Nephron progenitor cell (in vitro differentiated cells): ENCODE results near the gene NFASC.

ENCODE experiments used
- DNase-seq: peaks from one replicate; pipeline ENCODE4 v3.0.0; 2021
- H3K27ac Mint-ChIP-seq: 2 replicates; pipeline ENCODE4 v1.8.0; 2021; ENCODE audit warnings: mild to moderate bottlenecking, moderate library complexity, mixed read lengths
- H3K27me3 Mint-ChIP-seq: 2 replicates; pipeline ENCODE4 v1.8.0; 2021; ENCODE audit warnings: mild to moderate bottlenecking, low read depth, mixed read lengths; ENCODE audit not compliant: poor library complexity
- H3K36me3 Mint-ChIP-seq: 2 replicates; pipeline ENCODE4 v1.8.0; 2021; ENCODE audit warnings: low read depth, mixed read lengths
- H3K4me1 Mint-ChIP-seq: 2 replicates; pipeline ENCODE4 v1.8.0; 2021; ENCODE audit warnings: mixed read lengths
- H3K4me3 Mint-ChIP-seq: 2 replicates; pipeline ENCODE4 v1.8.0; 2021; ENCODE audit warnings: mild to moderate bottlenecking, moderate library complexity, mixed read lengths
- H3K9me3 Mint-ChIP-seq: 2 replicates; pipeline ENCODE4 v1.8.0; 2021; ENCODE audit warnings: mild to moderate bottlenecking, moderate library complexity, mixed read lengths
- CTCF ChIP-seq: fragments of 200-600 bp; sonication (generic); IDR thresholded peaks from 2 replicates; pipeline ENCODE4 v1.5.0; 2021; ENCODE audit warnings: antibody characterized with exemption

Gene NFASC

GRCh38 chr1:204979306-204979705 lies 108.6 kb downstream of the NFASC start:
- Mint-ChIP-seq H3K4me3 (no peak overlapping the region), H3K9me3 (no peaks in the 10 kb centered on the region), H3K27me3 (peaks cover 41% of the 10 kb centered on the region), H3K27ac (no peak overlapping the region), H3K36me3 (no peaks in the 10 kb centered on the region), H3K4me1 (peaks cover 8% of the 10 kb centered on the region)
- no peak for TF ChIP-seq CTCF
- DNase-seq: no peak

GRCh38 chr1:204979891-204980649 lies 109.4 kb downstream of the NFASC start:
- Mint-ChIP-seq H3K4me3 (no peak overlapping the region), H3K4me1 (peaks cover 14% of the 10 kb centered on the region), H3K27me3 (peaks cover 42% of the 10 kb centered on the region), H3K36me3 (no peaks in the 10 kb centered on the region), H3K27ac (no peak overlapping the region), H3K9me3 (no peaks in the 10 kb centered on the region)
- no peak for TF ChIP-seq CTCF
- no peak for DNase-seq

- H3K27ac Mint-ChIP-seq: no peak overlapping the region
- no peaks in the 10 kb centered on the region for H3K9me3 Mint-ChIP-seq
- DNase-seq: no peak
- H3K4me1 Mint-ChIP-seq: peaks cover 17% of the 10 kb centered on the region
- no peak overlapping the region for H3K4me3 Mint-ChIP-seq
- H3K36me3 Mint-ChIP-seq: no peaks in the 10 kb centered on the region
- peaks cover 49% of the 10 kb centered on the region for H3K27me3 Mint-ChIP-seq
- TF ChIP-seq CTCF: no peak
Measured at GRCh38 chr1:204980840-204981405, 110.3 kb downstream of the NFASC start.

- no peak for TF ChIP-seq CTCF
- H3K4me1 Mint-ChIP-seq: peaks cover 10% of the 10 kb centered on the region
- peaks cover 59% of the 10 kb centered on the region for H3K27me3 Mint-ChIP-seq
- H3K27ac Mint-ChIP-seq: no peak overlapping the region
- no peak overlapping the region for H3K4me3 Mint-ChIP-seq
- DNase-seq: no peak
- no peaks in the 10 kb centered on the region for H3K9me3 Mint-ChIP-seq
- H3K36me3 Mint-ChIP-seq: no peaks in the 10 kb centered on the region
Measured at GRCh38 chr1:204983136-204983535, 112.5 kb downstream of the NFASC start.

- no peak for TF ChIP-seq CTCF
- Mint-ChIP-seq H3K27ac (no peak overlapping the region), H3K4me1 (peaks cover 10% of the 10 kb centered on the region), H3K36me3 (no peaks in the 10 kb centered on the region), H3K27me3 (peaks cover 63% of the 10 kb centered on the region), H3K9me3 (no peaks in the 10 kb centered on the region), H3K4me3 (no peak overlapping the region)
- no peak for DNase-seq
Measured at GRCh38 chr1:204983881-204984280, 113.2 kb downstream of the NFASC start.

GRCh38 chr1:204984499-204984898 lies 113.8 kb downstream of the NFASC start:
- Mint-ChIP-seq H3K4me1 (peaks cover 14% of the 10 kb centered on the region), H3K36me3 (no peaks in the 10 kb centered on the region), H3K27ac (no peak overlapping the region), H3K4me3 (no peak overlapping the region), H3K9me3 (no peaks in the 10 kb centered on the region), H3K27me3 (peaks cover 65% of the 10 kb centered on the region)
- DNase-seq: no peak
- TF ChIP-seq CTCF: no peak
